PC-3 (cell line): ENCODE data around the gene MAB21L4. TPM values are rescaled to one million over a fixed set of nuclear protein-coding genes. Genes with fewer than 3 reads are reported as not detected.

Source experiments
- ATAC-seq: fragments of 200-7000 bp; cut with Tn5 transposase; 2 replicates; pipeline ENCODE4 v1.9.1; 2020; ENCODE audit warnings: mild to moderate bottlenecking, moderate library complexity
- BruUV-seq: library from RNA; stranded (reverse); fragments of 400-500 nt; replicated peaks from 2 replicates; lab custom pipeline; 2021; lab: Mats Ljungman, UMichigan
- CTCF ChIA-PET: fragments of 300-600 bp; sonication (Branson Sonifier 250); formaldehyde crosslinking; loops from one replicate; lab custom pipeline; 2022; ENCODE audit warnings: antibody characterized with exemption; lab: Charles Lee
- POLR2A ChIA-PET: fragments of 300-600 bp; sonication (Branson Sonifier 250); formaldehyde crosslinking; loops from one replicate; lab custom pipeline; 2022; ENCODE audit warnings: antibody characterized with exemption; ENCODE audit not compliant: unreplicated experiment; lab: Charles Lee
- DNase-seq: peaks from one replicate; pipeline ENCODE4 v3.0.0-alpha.2; 2015
- H2AFZ ChIP-seq: fragments of 300-600 bp; sonication (generic); 2 replicates; pipeline ENCODE4 v1.6.0; 2016; ENCODE audit warnings: antibody characterized with exemption, low read length
- H3F3A ChIP-seq: fragments of 300-600 bp; sonication (generic); one replicate; pipeline ENCODE4 v1.6.0; 2017; ENCODE audit warnings: antibody characterized with exemption, low read length, control low read depth, mild to moderate bottlenecking; ENCODE audit not compliant: unreplicated experiment
- H3K27ac ChIP-seq: fragments of 300-600 bp; sonication (generic); 2 replicates; pipeline ENCODE4 v1.5.1; 2016; ENCODE audit warnings: mild to moderate bottlenecking, low read length
- H3K27me3 ChIP-seq: fragments of 300-600 bp; sonication (generic); 2 replicates; pipeline ENCODE4 v1.6.1; 2016; ENCODE audit warnings: low read length, mixed read lengths
- H3K36me3 ChIP-seq: fragments of 300-600 bp; sonication (generic); 2 replicates; pipeline ENCODE4 v1.6.1; 2016; ENCODE audit warnings: low read depth, mixed run types, low read length, mixed read lengths
- H3K4me1 ChIP-seq: fragments of 300-600 bp; sonication (generic); 2 replicates; pipeline ENCODE4 v1.5.1; 2016; ENCODE audit warnings: low read length; ENCODE audit not compliant: insufficient read depth
- H3K4me2 ChIP-seq: fragments of 300-600 bp; sonication (generic); 2 replicates; pipeline ENCODE4 v1.6.0; 2016; ENCODE audit warnings: low read length
- H3K4me3 ChIP-seq: fragments of 300-600 bp; sonication (generic); 2 replicates; pipeline ENCODE4 v1.5.1; 2016; ENCODE audit warnings: mild to moderate bottlenecking, low read length, mixed read lengths
- H3K79me2 ChIP-seq: fragments of 300-600 bp; sonication (generic); 2 replicates; pipeline ENCODE4 v1.6.1; 2017; ENCODE audit warnings: low read length, mixed read lengths
- H3K9ac ChIP-seq: fragments of 300-600 bp; sonication (generic); 2 replicates; pipeline ENCODE4 v1.6.0; 2016; ENCODE audit warnings: mild to moderate bottlenecking, low read length
- H3K9me2 ChIP-seq: fragments of 300-600 bp; sonication (generic); replicated peaks from 2 replicates; pipeline ENCODE4 v1.6.1; 2016; ENCODE audit warnings: mixed run types, low read length, mixed read lengths
- H3K9me3 ChIP-seq: fragments of 300-600 bp; sonication (generic); 2 replicates; pipeline ENCODE4 v1.6.1; 2016; ENCODE audit warnings: low read length, mixed read lengths
- H4K20me1 ChIP-seq: fragments of 300-600 bp; sonication (generic); 2 replicates; pipeline ENCODE4 v1.6.1; 2016; ENCODE audit warnings: low read length, mixed read lengths
- EZH2 ChIP-seq: fragments of 300-600 bp; sonication (generic); IDR thresholded peaks from one replicate; pipeline ENCODE4 v1.6.1; 2017; ENCODE audit warnings: antibody characterized with exemption, mild to moderate bottlenecking, low read length; ENCODE audit not compliant: unreplicated experiment
- EZH2phosphoT487 ChIP-seq: fragments of 300-600 bp; sonication (generic); IDR thresholded peaks from 2 replicates; pipeline ENCODE4 v1.6.1; 2018; ENCODE audit warnings: mild to moderate bottlenecking, antibody characterized with exemption, low read length, borderline replicate concordance
- intact Hi-C: fragments of 100-400 bp; cut with micrococcal nuclease; formaldehyde crosslinking; loops from 2 replicates; pipeline ENCODE4 v1.9.0; 2023
- total RNA-seq: library from RNA; depleted of rRNA; stranded (reverse); fragments of >200 nt; gene quantifications from 2 replicates; pipeline ENCODE4 v1.2.3, GENCODE V29; 2014
- TF ChIP-seq, protein P1 (sequence below): fragments of 300-600 bp; sonication (generic); conservative IDR thresholded peaks from 2 replicates; pipeline ENCODE4 v1.5.1; 2017; ENCODE audit warnings: antibody characterized with exemption, low read depth, mild to moderate bottlenecking, low read length

MAB21L4 gene
- total RNA-seq, 1 experiment from 2014 or later: 1.0 TPM

DNA sequence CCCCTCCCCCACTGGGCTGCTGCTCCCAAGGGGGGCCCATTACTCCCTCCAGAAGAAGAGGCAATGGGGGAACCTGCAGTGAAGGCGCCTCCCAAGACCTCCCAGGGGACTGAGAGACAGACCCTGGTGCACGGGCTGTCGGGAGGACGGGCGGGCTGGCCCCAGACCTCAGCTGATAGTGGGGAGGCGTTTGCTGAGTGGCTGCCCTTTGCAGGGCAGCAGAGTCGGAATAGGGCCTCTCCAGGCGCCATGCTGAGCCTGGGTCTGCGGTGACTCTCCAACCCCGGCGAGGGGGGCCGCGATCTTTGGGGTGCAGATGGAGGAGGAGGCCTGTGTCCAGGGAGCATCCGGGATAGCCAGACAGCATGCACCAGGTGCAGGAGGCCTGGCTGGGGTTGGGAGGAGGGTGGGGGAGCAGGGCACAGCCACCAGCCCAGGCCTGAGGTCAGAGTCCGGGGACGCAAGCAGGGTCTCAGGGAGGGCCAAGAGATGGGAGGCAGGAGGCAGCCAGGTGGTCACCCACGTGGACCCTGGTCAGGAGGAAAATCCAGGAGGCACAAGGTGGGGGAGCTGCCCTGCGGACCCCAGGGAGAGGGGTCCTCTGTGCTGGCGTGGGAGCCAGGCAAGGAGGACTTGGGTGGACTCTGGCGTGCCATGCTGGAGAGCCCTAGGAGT lies 21.2 kb upstream of the MAB21L4 start:
- no peak overlapping the region for H2AFZ ChIP-seq
- no peak overlapping the region for H3K27ac ChIP-seq
- no peak for TF ChIP-seq EZH2
- TF ChIP-seq, protein P1, sequence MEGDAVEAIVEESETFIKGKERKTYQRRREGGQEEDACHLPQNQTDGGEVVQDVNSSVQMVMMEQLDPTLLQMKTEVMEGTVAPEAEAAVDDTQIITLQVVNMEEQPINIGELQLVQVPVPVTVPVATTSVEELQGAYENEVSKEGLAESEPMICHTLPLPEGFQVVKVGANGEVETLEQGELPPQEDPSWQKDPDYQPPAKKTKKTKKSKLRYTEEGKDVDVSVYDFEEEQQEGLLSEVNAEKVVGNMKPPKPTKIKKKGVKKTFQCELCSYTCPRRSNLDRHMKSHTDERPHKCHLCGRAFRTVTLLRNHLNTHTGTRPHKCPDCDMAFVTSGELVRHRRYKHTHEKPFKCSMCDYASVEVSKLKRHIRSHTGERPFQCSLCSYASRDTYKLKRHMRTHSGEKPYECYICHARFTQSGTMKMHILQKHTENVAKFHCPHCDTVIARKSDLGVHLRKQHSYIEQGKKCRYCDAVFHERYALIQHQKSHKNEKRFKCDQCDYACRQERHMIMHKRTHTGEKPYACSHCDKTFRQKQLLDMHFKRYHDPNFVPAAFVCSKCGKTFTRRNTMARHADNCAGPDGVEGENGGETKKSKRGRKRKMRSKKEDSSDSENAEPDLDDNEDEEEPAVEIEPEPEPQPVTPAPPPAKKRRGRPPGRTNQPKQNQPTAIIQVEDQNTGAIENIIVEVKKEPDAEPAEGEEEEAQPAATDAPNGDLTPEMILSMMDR: no peak
- no peak for TF ChIP-seq EZH2phosphoT487
- H3K9me2 ChIP-seq: no peaks in the 10 kb centered on the region
- ATAC-seq (no peak), DNase-seq (no peak)
- H3K4me3 ChIP-seq: no peak overlapping the region
- intact Hi-C loops: loop anchor here (10.0 kb wide), 2 partner anchors 78 to 308 kb away; partner anchors contain the start of gene SNED1
- peaks cover 23% of the 10 kb centered on the region for H3K4me1 ChIP-seq
- H4K20me1 ChIP-seq: no peaks in the 10 kb centered on the region
- no peaks in the 10 kb centered on the region for H3F3A ChIP-seq
- no peaks in the 10 kb centered on the region for H3K9me3 ChIP-seq
- ChIA-PET CTCF (no interaction called here), POLR2A (no interaction called here)
- H3K36me3 ChIP-seq: no peaks in the 10 kb centered on the region
- BruUV-seq: no TSS peak
- no peaks in the 10 kb centered on the region for H3K79me2 ChIP-seq
- no peak overlapping the region for H3K9ac ChIP-seq
- no peak overlapping the region for H3K4me2 ChIP-seq
- no peaks in the 10 kb centered on the region for H3K27me3 ChIP-seq

DNA sequence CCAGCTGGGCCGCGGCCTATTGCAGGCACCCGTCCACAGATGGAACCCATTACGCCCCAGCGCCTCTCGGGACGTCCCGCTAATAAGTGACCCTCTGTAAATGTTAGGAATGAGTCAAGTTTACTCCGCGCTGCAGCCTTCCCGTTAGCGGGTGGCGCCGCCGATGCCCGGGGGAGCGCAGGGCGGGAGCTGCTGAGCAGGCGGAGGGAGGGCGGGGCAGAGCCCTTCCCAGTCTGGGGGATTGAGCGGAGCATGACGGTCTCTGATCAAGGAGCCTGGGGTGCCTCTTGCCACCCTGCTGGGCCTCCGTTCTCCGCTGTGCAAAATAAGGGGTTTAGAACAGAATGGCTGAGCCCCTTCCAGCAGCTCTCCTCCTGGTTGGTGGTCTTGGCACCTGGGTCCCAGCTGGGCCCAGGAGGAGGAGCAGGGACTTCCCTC lies 20.6 kb upstream of the MAB21L4 start:
- Histone ChIP-seq H3K9ac (no peak overlapping the region), H3K4me1 (peaks cover 19% of the 10 kb centered on the region), H3K4me2 (no peak overlapping the region), H2AFZ (no peak overlapping the region), H4K20me1 (no peaks in the 10 kb centered on the region), H3F3A (no peaks in the 10 kb centered on the region), H3K4me3 (no peak overlapping the region), H3K79me2 (no peaks in the 10 kb centered on the region), H3K27ac (no peak overlapping the region), H3K9me2 (no peaks in the 10 kb centered on the region), H3K36me3 (no peaks in the 10 kb centered on the region), H3K9me3 (no peaks in the 10 kb centered on the region), H3K27me3 (no peaks in the 10 kb centered on the region)
- BruUV-seq: no TSS peak
- TF ChIP-seq, protein P1: no peak
- TF ChIP-seq EZH2phosphoT487 (no peak), EZH2 (no peak)
- ATAC-seq (peak; percentile 40), DNase-seq (peak; percentile 55)
- POLR2A ChIA-PET: no interaction called here
- CTCF ChIA-PET: no interaction called here
- intact Hi-C loops: loop anchor here (10.0 kb wide), 2 partner anchors 78 to 308 kb away; partner anchors contain the start of gene SNED1
